ENCODE data around the gene SLC49A3. TPM values are rescaled to one million over a fixed set of nuclear protein-coding genes. Genes with fewer than 3 reads are reported as not detected.
A peak's percentile ranks its signal among the peaks of the same experiment; 100 is the strongest.

SLC49A3 gene
- total and polyA plus RNA-seq, 2 experiments from 2014 or later = 1.3 to 3.7 TPM

DNA sequence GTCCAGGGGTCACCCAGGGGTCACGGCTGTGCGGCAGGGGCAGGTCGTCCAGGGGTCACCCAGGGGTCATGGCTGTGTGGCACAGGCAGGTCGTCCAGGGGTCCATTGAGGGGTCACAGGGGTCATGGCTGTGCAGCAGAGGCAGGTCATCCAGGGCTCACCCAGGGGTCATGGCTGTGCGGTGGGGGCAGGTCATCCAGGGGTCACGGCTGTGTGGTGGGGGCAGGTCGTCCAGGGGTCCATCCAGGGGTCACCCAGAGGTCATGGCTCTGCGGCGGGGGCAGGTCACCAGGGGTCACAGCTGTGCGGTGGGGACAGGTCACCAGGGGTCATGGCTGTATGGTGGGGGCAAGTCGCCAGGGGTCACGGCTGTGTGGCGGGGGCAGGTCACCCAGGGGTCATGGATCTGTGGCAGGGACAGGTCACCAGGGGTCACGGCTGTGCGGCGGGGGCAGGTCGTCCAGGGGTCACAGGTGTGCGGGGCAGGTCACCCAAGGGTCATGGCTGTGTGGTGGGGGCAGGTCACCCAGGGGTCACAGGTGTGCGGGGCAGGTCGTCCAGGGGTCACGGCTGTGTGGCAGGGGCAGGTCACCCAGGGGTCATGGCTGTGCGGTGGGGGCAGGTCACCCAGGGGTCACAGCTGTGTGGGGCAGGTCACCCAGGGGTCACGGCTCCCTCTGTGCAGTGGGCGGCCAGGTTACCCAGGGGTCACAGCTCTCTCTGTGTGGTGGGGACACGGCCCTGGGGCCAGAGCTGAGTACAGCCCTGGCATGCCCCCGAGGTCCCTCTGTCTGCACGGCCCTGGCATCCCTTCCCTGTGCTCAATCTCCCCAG is 30.9 kb downstream of the SLC49A3 start:
- Histone ChIP-seq H3K79me2 (replicated peaks; ENCODE audit: insufficient read depth) (no peaks in the 10 kb centered on the region), H3K27me3 (ENCODE audit: insufficient read depth) (no peaks in the 10 kb centered on the region), H3K9me2 (ENCODE audit: insufficient read depth) (no peaks in the 10 kb centered on the region), H3K27ac (ENCODE audit: low read depth) (no peak overlapping the region), H3F3A (replicated peaks; ENCODE audit: low read depth) (0 out of 2 replicates have a peak, but pooled peaks cover 2% of the 10 kb centered on the region), H3K4me3 (no peak overlapping the region), H3K4me2 (no peak overlapping the region), H3K36me3 (ENCODE audit: insufficient read depth) (no peaks in the 10 kb centered on the region), H2AFZ (no peak overlapping the region), H4K20me1 (replicated peaks; ENCODE audit: insufficient read depth) (no peaks in the 10 kb centered on the region; the same call in 1 of the 2 replicates), H3K4me1 (ENCODE audit: insufficient read depth) (no peaks in the 10 kb centered on the region)
- no peaks in the 10 kb centered on the region; the same call in 2 of the 3 replicates for H3K9me3 Mint-ChIP-seq
- no peaks in the 10 kb centered on the region; the same call in 2 of the 3 replicates for H3K4me1 Mint-ChIP-seq
- peaks cover 12% of the 10 kb centered on the region for H3K36me3 Mint-ChIP-seq (ENCODE audit: low read depth)
- H3K4me3 Mint-ChIP-seq = no peak overlapping the region
- no peak overlapping the region for H3K27ac Mint-ChIP-seq
- DNase-seq (ENCODE audit: low spot score) (peak; percentile 0), ATAC-seq (no peak)
- TF ChIP-seq ZNF462 (CRISPR knock-in tag; IDR thresholded peaks at IDR 0.05) (no peak), CTCF (conservative IDR thresholded peaks at IDR 0.05; ENCODE audit: low read depth in 2 of 2) (no peak), ZNF114 (CRISPR knock-in tag; IDR thresholded peaks at IDR 0.05) (no peak), ZNF331 (CRISPR knock-in tag; IDR thresholded peaks at IDR 0.05; ENCODE audit: low read depth) (no peak)
- H3K27me3 Mint-ChIP-seq (ENCODE audit: insufficient read depth, low read depth, poor library complexity) = peaks cover 8% of the 10 kb centered on the region
